Measurements from ENCODE around the gene TTN. TPM values are rescaled to one million over a fixed set of nuclear protein-coding genes. Genes with fewer than 3 reads are reported as not detected.

Gene TTN
- total and polyA plus RNA-seq, 7 experiments from 2014 or later, result 3.1 to 45.5 (median 36.9) TPM

DNA sequence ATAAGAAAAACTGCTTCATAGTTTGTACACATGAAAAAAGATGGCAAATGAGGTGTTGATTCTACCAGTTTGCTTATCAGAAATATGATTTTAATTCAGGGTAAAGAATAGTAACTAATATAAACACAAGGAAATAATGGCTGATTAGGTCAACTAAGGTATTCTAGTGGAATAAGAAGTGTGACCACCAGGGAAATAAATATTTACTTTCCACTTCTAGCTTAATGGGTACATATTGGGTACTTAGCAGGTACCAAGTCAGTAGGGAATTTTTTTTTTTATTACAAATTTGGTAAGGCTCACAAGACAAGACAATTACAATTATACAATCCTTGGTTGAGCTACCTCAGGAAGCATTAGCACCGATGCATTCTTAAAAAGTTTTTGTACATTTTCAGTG lies 191.3 kb downstream of the TTN start:
- no peaks in the 10 kb centered on the region for H3K4me1 ChIP-seq (ENCODE audit: control insufficient read depth in 2 of 2, insufficient read depth in 2 of 2, low read length in 2 of 2)
- H3K4me3 ChIP-seq (ENCODE audit: low read length), result no peak overlapping the region
- H3K36me3 ChIP-seq (ENCODE audit: control insufficient read depth in 2 of 3, insufficient read depth in 3 of 3, low read length in 3 of 3), result peaks cover 0 to 96% (median 0%) of the 10 kb centered on the region in 3 experiments
- Mint-ChIP-seq H3K27me3 (no peaks in the 10 kb centered on the region), H3K4me1 (no peaks in the 10 kb centered on the region), H3K4me3 (no peak overlapping the region), H3K27ac (no peak overlapping the region), H3K36me3 (peaks cover 37 to 87% (median 68%) of the 10 kb centered on the region in 5 donors), H3K9me3 (peaks cover 0 to 3% (median 0%) of the 10 kb centered on the region in 11 donors)
- CTCF ChIA-PET, result no interaction called here
- no peaks in the 10 kb centered on the region for H3K9me3 ChIP-seq (ENCODE audit: control insufficient read depth in 2 of 3, low read length in 3 of 3)
- no peak overlapping the region for H3K27ac ChIP-seq (ENCODE audit: low read depth, low read length)
- no peak for DNase-seq
- ATAC-seq, result no peak
- no peaks in the 10 kb centered on the region for H3K27me3 ChIP-seq (ENCODE audit: control insufficient read depth in 2 of 2, insufficient read depth in 2 of 2, low read length in 2 of 2)
- POLR2A ChIA-PET, result no interaction called here
- intact Hi-C loops (cut with micrococcal nuclease), result no loop called here

- POLR2A ChIA-PET, result no interaction called here
- ATAC-seq, result no peak
These were observed 204.3 kb downstream of the TTN start for GRCh38 chr2:178602901-178603300.

GRCh38 chr2:178592655-178593054 lies 214.6 kb downstream of the TTN start:
- peaks cover 0 to 61% (median 11%) of the 10 kb centered on the region in 3 experiments for H3K36me3 ChIP-seq (ENCODE audit: control insufficient read depth in 2 of 3, insufficient read depth in 3 of 3, low read length in 3 of 3)

More at GRCh38 chr2:178602901-178603300, 204.3 kb downstream of the TTN start:
- Histone ChIP-seq H3K27me3 (ENCODE audit: control insufficient read depth in 2 of 2, insufficient read depth in 2 of 2, low read length in 2 of 2) (no peaks in the 10 kb centered on the region), H3K36me3 (ENCODE audit: control insufficient read depth in 2 of 3, insufficient read depth in 3 of 3, low read length in 3 of 3) (peaks cover 0 to 67% (median 4%) of the 10 kb centered on the region in 3 experiments), H3K9me3 (ENCODE audit: control insufficient read depth in 2 of 3, low read length in 3 of 3) (no peaks in the 10 kb centered on the region), H3K27ac (ENCODE audit: low read depth, low read length) (no peak overlapping the region), H3K4me1 (ENCODE audit: control insufficient read depth in 2 of 2, insufficient read depth in 2 of 2, low read length in 2 of 2) (no peaks in the 10 kb centered on the region), H3K4me3 (ENCODE audit: low read length) (no peak overlapping the region)
- no peak for DNase-seq
- peaks cover 19 to 91% (median 71%) of the 10 kb centered on the region in 5 donors for H3K36me3 Mint-ChIP-seq
- no peaks in the 10 kb centered on the region for H3K27me3 Mint-ChIP-seq
- no peaks in the 10 kb centered on the region for H3K9me3 Mint-ChIP-seq
- H3K27ac Mint-ChIP-seq, result no peak overlapping the region
- H3K4me1 Mint-ChIP-seq, result peaks cover 0 to 2% (median 0%) of the 10 kb centered on the region in 7 donors
- intact Hi-C loops (cut with micrococcal nuclease), result loop anchor here in 1 of 2 donors (2.0 kb wide), 1 partner anchor 124 kb away; the partner anchor contains the start of gene FKBP7
- CTCF ChIA-PET, result no interaction called here
- H3K4me3 Mint-ChIP-seq, result no peak overlapping the region

GRCh38 chr2:178589335-178589734 lies 217.9 kb downstream of the TTN start:
- CTCF ChIA-PET, result no interaction called here
- Histone ChIP-seq H3K27ac (ENCODE audit: low read depth, low read length) (no peak overlapping the region), H3K4me3 (ENCODE audit: low read length) (no peak overlapping the region), H3K36me3 (ENCODE audit: control insufficient read depth in 2 of 3, insufficient read depth in 3 of 3, low read length in 3 of 3) (peaks cover 1 to 70% (median 4%) of the 10 kb centered on the region in 3 experiments), H3K9me3 (ENCODE audit: control insufficient read depth in 2 of 3, low read length in 3 of 3) (no peaks in the 10 kb centered on the region), H3K27me3 (ENCODE audit: control insufficient read depth in 2 of 2, insufficient read depth in 2 of 2, low read length in 2 of 2) (no peaks in the 10 kb centered on the region), H3K4me1 (ENCODE audit: control insufficient read depth in 2 of 2, insufficient read depth in 2 of 2, low read length in 2 of 2) (no peaks in the 10 kb centered on the region)
- Mint-ChIP-seq H3K36me3 (peaks cover 41 to 96% (median 88%) of the 10 kb centered on the region in 5 donors), H3K27me3 (no peaks in the 10 kb centered on the region), H3K4me3 (no peak overlapping the region), H3K27ac (no peak overlapping the region), H3K4me1 (no peaks in the 10 kb centered on the region), H3K9me3 (peaks cover 0 to 12% (median 0%) of the 10 kb centered on the region in 11 donors)
- DNase-seq (no peak), ATAC-seq (no peak)
- POLR2A ChIA-PET, result no interaction called here
- intact Hi-C loops (cut with micrococcal nuclease), result no loop called here

More at GRCh38 chr2:178592655-178593054, 214.6 kb downstream of the TTN start:
- Mint-ChIP-seq H3K27me3 (no peaks in the 10 kb centered on the region), H3K4me1 (no peaks in the 10 kb centered on the region), H3K9me3 (peaks cover 0 to 12% (median 0%) of the 10 kb centered on the region in 11 donors), H3K4me3 (no peak overlapping the region), H3K27ac (no peak overlapping the region), H3K36me3 (peaks cover 26 to 92% (median 75%) of the 10 kb centered on the region in 5 donors)
- H3K9me3 ChIP-seq (ENCODE audit: control insufficient read depth in 2 of 3, low read length in 3 of 3), result no peaks in the 10 kb centered on the region
- H3K27ac ChIP-seq (ENCODE audit: low read depth, low read length), result no peak overlapping the region
- ChIA-PET POLR2A (no interaction called here), CTCF (no interaction called here)
- H3K27me3 ChIP-seq (ENCODE audit: control insufficient read depth in 2 of 2, insufficient read depth in 2 of 2, low read length in 2 of 2), result no peaks in the 10 kb centered on the region
- intact Hi-C loops (cut with micrococcal nuclease), result no loop called here
- no peak for DNase-seq
- H3K4me3 ChIP-seq (ENCODE audit: low read length), result no peak overlapping the region
- ATAC-seq, result no peak
- no peaks in the 10 kb centered on the region for H3K4me1 ChIP-seq (ENCODE audit: control insufficient read depth in 2 of 2, insufficient read depth in 2 of 2, low read length in 2 of 2)

DNA sequence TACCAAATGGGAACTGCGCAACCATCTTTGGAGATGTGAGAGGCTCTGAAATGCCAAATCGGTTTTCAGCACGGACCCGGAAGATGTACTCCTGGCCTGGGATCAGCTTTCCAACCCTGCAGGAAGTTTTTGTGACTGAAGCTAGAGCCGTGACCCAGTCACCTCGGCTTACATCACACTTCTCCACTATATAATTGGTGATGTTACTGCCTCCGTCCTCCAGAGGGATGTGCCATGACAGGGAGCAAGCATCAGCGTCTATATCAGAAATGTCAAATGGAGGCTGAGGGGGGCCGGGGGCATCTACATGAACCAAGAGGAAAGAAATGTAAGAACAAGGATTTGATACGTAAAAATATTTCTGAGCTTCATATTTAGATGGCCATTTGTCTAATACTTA lies 222.6 kb downstream of the TTN start:
- Mint-ChIP-seq H3K4me1 (no peaks in the 10 kb centered on the region), H3K27me3 (no peaks in the 10 kb centered on the region), H3K36me3 (peaks cover 32 to 94% (median 89%) of the 10 kb centered on the region in 5 donors), H3K4me3 (no peak overlapping the region), H3K27ac (no peak overlapping the region), H3K9me3 (peaks cover 0 to 6% (median 0%) of the 10 kb centered on the region in 11 donors)
- H3K4me3 ChIP-seq (ENCODE audit: low read length), result no peak overlapping the region
- H3K36me3 ChIP-seq (ENCODE audit: control insufficient read depth in 2 of 3, insufficient read depth in 3 of 3, low read length in 3 of 3), result peaks cover 4 to 66% (median 10%) of the 10 kb centered on the region in 3 experiments
- H3K27ac ChIP-seq (ENCODE audit: low read depth, low read length), result no peak overlapping the region
- no peak for ATAC-seq
- no peaks in the 10 kb centered on the region for H3K27me3 ChIP-seq (ENCODE audit: control insufficient read depth in 2 of 2, insufficient read depth in 2 of 2, low read length in 2 of 2)
- no peak for DNase-seq
- H3K4me1 ChIP-seq (ENCODE audit: control insufficient read depth in 2 of 2, insufficient read depth in 2 of 2, low read length in 2 of 2), result no peaks in the 10 kb centered on the region
- POLR2A ChIA-PET, result no interaction called here
- intact Hi-C loops (cut with micrococcal nuclease), result no loop called here
- H3K9me3 ChIP-seq (ENCODE audit: control insufficient read depth in 2 of 3, low read length in 3 of 3), result no peaks in the 10 kb centered on the region
- CTCF ChIA-PET, result no interaction called here

DNA sequence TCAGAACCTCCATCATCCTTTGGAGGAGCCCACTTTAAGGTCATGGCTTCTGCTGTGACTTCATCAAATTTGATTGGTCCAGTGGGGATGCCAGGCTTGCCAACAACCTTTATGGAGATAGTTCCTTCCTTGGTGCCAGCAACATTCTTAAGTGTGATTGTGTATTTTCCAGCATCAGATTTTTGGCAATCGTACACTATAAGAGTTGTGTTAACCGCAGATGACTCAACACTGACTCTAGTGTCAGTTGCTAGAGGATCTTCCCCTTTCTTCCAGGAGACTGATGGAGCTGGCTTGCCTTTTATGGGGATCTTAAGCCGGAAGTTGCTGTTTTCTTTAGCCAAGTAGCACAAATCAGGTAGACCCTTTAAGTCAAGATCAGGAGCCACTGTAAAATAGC lies 228.2 kb downstream of the TTN start:
- H3K36me3 Mint-ChIP-seq, result peaks cover 34 to 98% (median 89%) of the 10 kb centered on the region in 5 donors
- no peak overlapping the region for H3K4me3 Mint-ChIP-seq
- ATAC-seq (no peak), DNase-seq (no peak)
- H3K9me3 Mint-ChIP-seq, result peaks cover 0 to 30% (median 5%) of the 10 kb centered on the region in 11 donors
- Histone ChIP-seq H3K27me3 (ENCODE audit: control insufficient read depth in 2 of 2, insufficient read depth in 2 of 2, low read length in 2 of 2) (no peaks in the 10 kb centered on the region), H3K4me3 (ENCODE audit: low read length) (no peak overlapping the region), H3K36me3 (ENCODE audit: control insufficient read depth in 2 of 3, insufficient read depth in 3 of 3, low read length in 3 of 3) (peaks cover 5 to 90% (median 6%) of the 10 kb centered on the region in 3 experiments), H3K9me3 (ENCODE audit: control insufficient read depth in 2 of 3, low read length in 3 of 3) (no peaks in the 10 kb centered on the region), H3K27ac (ENCODE audit: low read depth, low read length) (no peak overlapping the region), H3K4me1 (ENCODE audit: control insufficient read depth in 2 of 2, insufficient read depth in 2 of 2, low read length in 2 of 2) (no peaks in the 10 kb centered on the region)
- POLR2A ChIA-PET, result no interaction called here
- no peaks in the 10 kb centered on the region for H3K4me1 Mint-ChIP-seq
- CTCF ChIA-PET, result no interaction called here
- intact Hi-C loops (cut with micrococcal nuclease), result no loop called here
- H3K27me3 Mint-ChIP-seq, result no peaks in the 10 kb centered on the region
- H3K27ac Mint-ChIP-seq, result no peak overlapping the region

DNA sequence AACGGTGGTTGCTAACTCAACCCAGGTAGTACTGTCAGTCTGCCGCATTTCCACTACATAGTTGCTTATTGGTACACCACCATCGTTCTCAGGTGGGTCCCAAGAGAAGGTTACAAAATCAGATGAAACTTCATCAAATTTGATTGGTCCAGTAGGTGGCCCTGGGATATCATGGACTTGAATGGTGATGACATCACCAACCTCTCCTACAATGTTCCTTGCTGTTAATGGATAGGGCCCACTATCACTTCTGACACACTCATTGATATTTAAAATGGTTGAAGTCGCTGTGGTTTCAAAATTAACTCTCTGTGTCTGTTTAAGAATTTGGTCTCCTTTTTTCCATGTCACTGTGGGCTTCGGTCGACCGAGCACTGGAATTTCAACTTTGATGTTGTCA lies 232.4 kb downstream of the TTN start:
- no peak overlapping the region for H3K4me3 ChIP-seq (ENCODE audit: low read length)
- H3K27me3 ChIP-seq (ENCODE audit: control insufficient read depth in 2 of 2, insufficient read depth in 2 of 2, low read length in 2 of 2), result no peaks in the 10 kb centered on the region
- Mint-ChIP-seq H3K27me3 (no peaks in the 10 kb centered on the region), H3K36me3 (peaks cover 43 to 97% (median 92%) of the 10 kb centered on the region in 5 donors), H3K27ac (no peak overlapping the region), H3K4me3 (no peak overlapping the region), H3K4me1 (peaks cover 0 to 3% (median 0%) of the 10 kb centered on the region in 7 donors), H3K9me3 (peaks cover 5 to 71% (median 17%) of the 10 kb centered on the region in 11 donors)
- H3K36me3 ChIP-seq (ENCODE audit: control insufficient read depth in 2 of 3, insufficient read depth in 3 of 3, low read length in 3 of 3), result peaks cover 0 to 67% (median 6%) of the 10 kb centered on the region in 3 experiments
- intact Hi-C loops (cut with micrococcal nuclease), result no loop called here
- peaks cover 0 to 12% (median 0%) of the 10 kb centered on the region in 3 experiments for H3K9me3 ChIP-seq (ENCODE audit: control insufficient read depth in 2 of 3, low read length in 3 of 3)
- POLR2A ChIA-PET, result no interaction called here
- CTCF ChIA-PET, result no interaction called here
- H3K27ac ChIP-seq (ENCODE audit: low read depth, low read length), result no peak overlapping the region
- no peaks in the 10 kb centered on the region for H3K4me1 ChIP-seq (ENCODE audit: control insufficient read depth in 2 of 2, insufficient read depth in 2 of 2, low read length in 2 of 2)
- DNase-seq (no peak), ATAC-seq (no peak)

All from naive thymus-derived CD4-positive, alpha-beta T cell (primary cell).